ENCODE measurements around the gene AIG1. TPM values are rescaled to one million over a fixed set of nuclear protein-coding genes. Genes with fewer than 3 reads are reported as not detected.

The AIG1 gene
- polyA plus RNA-seq, 1 of the 3 experiments (the other 2 are of a cell fraction) = 36.8 TPM

GRCh38 chr6:143194095-143194589 is 133.5 kb downstream of the AIG1 start:
- no peak overlapping the region for H3K4me3 ChIP-seq (ENCODE audit: low read depth in 2 of 2, low read length in 1 of 2)
- no peaks in the 10 kb centered on the region for H3K27me3 ChIP-seq (ENCODE audit: insufficient read depth)
- no peaks in the 10 kb centered on the region for H3K9me3 ChIP-seq
- H3F3A ChIP-seq (replicated peaks; ENCODE audit: insufficient read depth) = no peaks in the 10 kb centered on the region
- H3K9ac ChIP-seq = no peak overlapping the region
- no peak for DNase-seq
- no peak overlapping the region for H3K27ac ChIP-seq (ENCODE audit: low read depth in 2 of 2, low read length in 1 of 2)
- H3K4me1 ChIP-seq (ENCODE audit: control insufficient read depth in 1 of 2, insufficient read depth in 2 of 2, low read depth in 1 of 2, low read length in 1 of 2) = peaks cover 6 to 28% of the 10 kb centered on the region in 2 experiments; a peak in 2 of 4 replicates
- TF ChIP-seq USF1 (IDR thresholded peaks at IDR 0.05; ENCODE audit: borderline replicate concordance, low read depth) = no peak
- ChIA-PET POLR2A (no interaction called here), CTCF (no interaction called here)
- no peaks in the 10 kb centered on the region for H3K36me3 ChIP-seq (replicated peaks in 1 of 2; ENCODE audit: control insufficient read depth in 1 of 2, insufficient read depth in 2 of 2, low read length in 1 of 2)
- H3K9me2 ChIP-seq = no peaks in the 10 kb centered on the region
- H2AFZ ChIP-seq (ENCODE audit: low read depth) = no peak overlapping the region
- no peaks in the 10 kb centered on the region for H3K79me2 ChIP-seq (ENCODE audit: insufficient read depth)
- no peak overlapping the region for H3K4me2 ChIP-seq
- WGBS (ENCODE audit: low lambda C conversion rate) = 94% methylated on average over 9 of the region's 9 CpGs
- no peaks in the 10 kb centered on the region for H4K20me1 ChIP-seq (ENCODE audit: insufficient read depth)

GRCh38 chr6:143195349-143195845 is 134.7 kb downstream of the AIG1 start:
- ChIA-PET POLR2A (no interaction called here), CTCF (interaction anchor here (1.1 kb wide), 1 partner anchor 36 kb away, joined by 3 read pairs; no protein-coding TSS in a partner anchor)
- H3F3A ChIP-seq (replicated peaks; ENCODE audit: insufficient read depth) = no peaks in the 10 kb centered on the region
- no peaks in the 10 kb centered on the region for H4K20me1 ChIP-seq (ENCODE audit: insufficient read depth)
- WGBS (ENCODE audit: low lambda C conversion rate) = 92% methylated on average over 10 of the region's 10 CpGs
- TF ChIP-seq SIN3A (IDR thresholded peaks at IDR 0.05; ENCODE audit: borderline replicate concordance, low read depth, low read length) (no peak), TEAD4 (IDR thresholded peaks at IDR 0.05; ENCODE audit: borderline replicate concordance, insufficient read depth) (no peak), FOXJ3 (CRISPR knock-in tag; IDR thresholded peaks at IDR 0.05) (no peak), EP300 (IDR thresholded peaks at IDR 0.05; ENCODE audit: borderline replicate concordance in 1 of 2, low read depth in 1 of 2, low read length in 1 of 2) (no peak), POLR2AphosphoS5 (IDR thresholded peaks at IDR 0.05; ENCODE audit: low read depth, low read length) (no peak), JUND (IDR thresholded peaks at IDR 0.05) (no peak), SMC3 (IDR thresholded peaks at IDR 0.05; ENCODE audit: low read depth, low read length) (no peak), USF1 (IDR thresholded peaks at IDR 0.05; ENCODE audit: borderline replicate concordance, low read depth) (no peak), GABPA (IDR thresholded peaks at IDR 0.05; ENCODE audit: low read depth) (no peak), ELF1 (IDR thresholded peaks at IDR 0.05) (no peak), PBX3 (IDR thresholded peaks at IDR 0.05) (no peak), CTCF (IDR thresholded peaks at IDR 0.05) (no peak), TAF1 (IDR thresholded peaks at IDR 0.05; ENCODE audit: borderline replicate concordance, low read depth, low read length) (no peak), NFIC (IDR thresholded peaks at IDR 0.05; ENCODE audit: borderline replicate concordance) (no peak), TCF12 (IDR thresholded peaks at IDR 0.05) (no peak), RCOR1 (IDR thresholded peaks at IDR 0.05; ENCODE audit: low read length) (no peak), USF2 (IDR thresholded peaks at IDR 0.05; ENCODE audit: borderline replicate concordance, low read depth, low read length) (no peak), MXI1 (IDR thresholded peaks at IDR 0.05; ENCODE audit: low read depth, low read length) (no peak), RAD21 (IDR thresholded peaks at IDR 0.05; ENCODE audit: low read length) (no peak), RFX5 (IDR thresholded peaks at IDR 0.05; ENCODE audit: low read length) (no peak)
- no peak overlapping the region for H3K9ac ChIP-seq
- no peak overlapping the region for H3K4me2 ChIP-seq
- no peak overlapping the region; a peak in 1 of 4 replicates for H3K27ac ChIP-seq (ENCODE audit: low read depth in 2 of 2, low read length in 1 of 2)
- no peaks in the 10 kb centered on the region for H3K79me2 ChIP-seq (ENCODE audit: insufficient read depth)
- no peaks in the 10 kb centered on the region for H3K36me3 ChIP-seq (replicated peaks in 1 of 2; ENCODE audit: control insufficient read depth in 1 of 2, insufficient read depth in 2 of 2, low read length in 1 of 2)
- H3K4me3 ChIP-seq (ENCODE audit: low read depth in 2 of 2, low read length in 1 of 2) = no peak overlapping the region
- no peaks in the 10 kb centered on the region for H3K9me2 ChIP-seq
- DNase-seq = no peak
- H3K4me1 ChIP-seq (ENCODE audit: control insufficient read depth in 1 of 2, insufficient read depth in 2 of 2, low read depth in 1 of 2, low read length in 1 of 2) = peaks cover 6 to 28% of the 10 kb centered on the region in 2 experiments; a peak in 2 of 4 replicates
- no peaks in the 10 kb centered on the region for H3K27me3 ChIP-seq (ENCODE audit: insufficient read depth)
- no peaks in the 10 kb centered on the region for H3K9me3 ChIP-seq
- no peak overlapping the region for H2AFZ ChIP-seq (ENCODE audit: low read depth)
